IMR-90 (cell line): ENCODE data around the gene PPFIA1. TPM values are rescaled to one million over a fixed set of nuclear protein-coding genes. Genes with fewer than 3 reads are reported as not detected.

Experiments used
- ATAC-seq: fragments of 200-7000 bp; cut with Tn5 transposase; 2 replicates; pipeline ENCODE4 v1.9.1; 2020; ENCODE audit warnings: low read depth, mild to moderate bottlenecking, moderate library complexity
- BruUV-seq: library from RNA; stranded (reverse); fragments of 400-500 nt; replicated peaks from 2 replicates; lab custom pipeline; 2021; lab: Mats Ljungman, UMichigan
- CTCF ChIA-PET: fragments of 300-600 bp; formaldehyde crosslinking; extraction: SDS; loops from one replicate; lab custom pipeline; 2021; ENCODE audit warnings: antibody characterized with exemption; lab: Yijun Ruan, JAX
- POLR2A ChIA-PET: fragments of 300-600 bp; sonication (Branson Sonifier 250); formaldehyde crosslinking; loops from one replicate; lab custom pipeline; 2022; ENCODE audit warnings: antibody characterized with exemption; ENCODE audit not compliant: unreplicated experiment; lab: Charles Lee
- DNase-seq: peaks from one replicate; pipeline ENCODE4 v3.0.0; 2013
- H2AFZ ChIP-seq: replicated peaks from 2 replicates; pipeline ENCODE3; 2013; ENCODE audit warnings: low read length, mild to moderate bottlenecking; ENCODE audit not compliant: poor library complexity
- H2AK5ac ChIP-seq: 2 replicates; pipeline ENCODE4 v1.6.1; 2013; ENCODE audit warnings: low read depth, low read length, inconsistent platforms
- H2AK9ac ChIP-seq: replicated peaks from 2 replicates; pipeline ENCODE3; 2013; ENCODE audit warnings: mild to moderate bottlenecking, low read depth, low read length, moderate library complexity; ENCODE audit not compliant: poor library complexity
- H2BK120ac ChIP-seq: 2 replicates; pipeline ENCODE4 v1.6.1; 2013; ENCODE audit warnings: low read depth, low read length, inconsistent platforms
- H2BK15ac ChIP-seq: 3 replicates; pipeline ENCODE4 v1.6.1; 2013; ENCODE audit warnings: low read depth, low read length, inconsistent platforms
- H2BK20ac ChIP-seq: 2 replicates; pipeline ENCODE4 v1.6.1; 2013; ENCODE audit warnings: low read depth, mild to moderate bottlenecking, inconsistent platforms, low read length, moderate library complexity
- H2BK5ac ChIP-seq: 2 replicates; pipeline ENCODE4 v1.6.1; 2013; ENCODE audit warnings: mild to moderate bottlenecking, low read depth, low read length, inconsistent platforms; ENCODE audit not compliant: poor library complexity, severe bottlenecking
- H3K14ac ChIP-seq: replicated peaks from 2 replicates; pipeline ENCODE4 v1.6.1; 2013; ENCODE audit warnings: low read depth, low read length, inconsistent platforms
- H3K18ac ChIP-seq: 2 replicates; pipeline ENCODE4 v1.6.1; 2013; ENCODE audit warnings: low read depth, low read length, control low read depth
- H3K23ac ChIP-seq: 2 replicates; pipeline ENCODE4 v1.6.1; 2013; ENCODE audit warnings: low read depth, low read length, inconsistent platforms
- H3K27ac ChIP-seq: 2 replicates; pipeline ENCODE4 v1.5.1; 2013; ENCODE audit warnings: mild to moderate bottlenecking, control low read depth, low read length; ENCODE audit not compliant: insufficient read depth
- H3K27me3 ChIP-seq: 2 replicates; pipeline ENCODE4 v1.6.1; 2013; ENCODE audit warnings: low read length; ENCODE audit not compliant: control insufficient read depth, insufficient read depth
- H3K36me3 ChIP-seq: 2 replicates; pipeline ENCODE4 v1.6.1; 2013; ENCODE audit warnings: low read length, mixed read lengths; ENCODE audit not compliant: control insufficient read depth, insufficient read depth
- H3K4ac ChIP-seq: 2 replicates; pipeline ENCODE4 v1.6.1; 2013; ENCODE audit warnings: low read depth, low read length, inconsistent platforms
- H3K4me1 ChIP-seq: 2 replicates; pipeline ENCODE4 v1.6.1; 2013; ENCODE audit warnings: low read length, mixed read lengths; ENCODE audit not compliant: control insufficient read depth, insufficient read depth
- H3K4me2 ChIP-seq: 2 replicates; pipeline ENCODE4 v1.6.1; 2013; ENCODE audit warnings: low read depth, mild to moderate bottlenecking, control low read depth, low read length, moderate library complexity
- H3K4me3 ChIP-seq: 2 replicates; pipeline ENCODE4 v1.5.1; 2013; ENCODE audit warnings: low read depth, mild to moderate bottlenecking, control low read depth, low read length, moderate library complexity; ENCODE audit not compliant: insufficient read depth
- H3K56ac ChIP-seq: 2 replicates; pipeline ENCODE4 v1.6.1; 2013; ENCODE audit warnings: low read length, inconsistent platforms; ENCODE audit not compliant: insufficient read depth; ENCODE audit errors: extremely low read depth
- H3K79me1 ChIP-seq, 2 experiments: 2 replicates each; pipeline ENCODE4 v1.6.1; 2013; ENCODE audit warnings: low read length in 2 of 2, inconsistent platforms in 1 of 2, low read depth in 1 of 2
- H3K9ac ChIP-seq: 2 replicates; pipeline ENCODE4 v1.6.1; 2013; ENCODE audit warnings: low read depth, low read length, control low read depth
- H3K9me1 ChIP-seq: 2 replicates; pipeline ENCODE4 v1.6.1; 2013; ENCODE audit warnings: low read length, inconsistent platforms; ENCODE audit not compliant: insufficient read depth
- H3K9me3 ChIP-seq: 2 replicates; pipeline ENCODE4 v1.6.1; 2013; ENCODE audit warnings: low read length; ENCODE audit not compliant: control insufficient read depth, insufficient read depth
- H4K20me1 ChIP-seq: 2 replicates; pipeline ENCODE4 v1.6.1; 2013; ENCODE audit warnings: low read length, inconsistent platforms; ENCODE audit not compliant: insufficient read depth
- H4K5ac ChIP-seq: 2 replicates; pipeline ENCODE4 v1.6.1; 2013; ENCODE audit warnings: mild to moderate bottlenecking, low read depth, low read length, control low read depth
- H4K8ac ChIP-seq, 2 experiments: 2 replicates each; pipeline ENCODE4 v1.6.1; 2013; ENCODE audit warnings: low read depth in 2 of 2, low read length in 2 of 2, control low read depth in 1 of 2, inconsistent platforms in 1 of 2
- H4K91ac ChIP-seq: 2 replicates; pipeline ENCODE4 v1.6.1; 2013; ENCODE audit warnings: low read depth, low read length, inconsistent platforms; ENCODE audit not compliant: insufficient read depth
- BHLHE40 ChIP-seq: fragments of 150-350 bp; IDR thresholded peaks from 2 replicates; pipeline ENCODE4 v1.6.1; 2016; ENCODE audit warnings: mild to moderate bottlenecking, low read depth, low read length
- RCOR1 ChIP-seq: IDR thresholded peaks from 2 replicates; pipeline ENCODE4 v1.6.1; 2012; ENCODE audit warnings: mild to moderate bottlenecking, low read length, improper control_type of control experiment; ENCODE audit not compliant: insufficient replicate concordance
- WGBS, 2 experiments: methylation state at CpG; one replicate each; pipeline versions ENCODE4 v1.1.5 to v1.1.7; 2013; ENCODE audit warnings: missing lambda C conversion rate in 2 of 2; ENCODE audit not compliant: insufficient read length in 1 of 2; ENCODE audit errors: extremely low coverage in 2 of 2; 5-methylcytosine and 5-hydroxymethylcytosine counted together
- dilution Hi-C: fragments of 300-500 bp; cut with HindIII; formaldehyde crosslinking; loops from one replicate; pipeline ENCODE4 v1.14.3; 2018; ENCODE audit warnings: low sequenced_read_pairs; ENCODE audit not compliant: unreplicated experiment
- in situ Hi-C: fragments of 300-500 bp; cut with MboI; formaldehyde crosslinking; loops from 3 replicates; pipeline ENCODE4 v1.14.3; 2019; ENCODE audit warnings: low sequenced_read_pairs, inconsistent platforms, mixed read lengths
- intact Hi-C: fragments of 100-400 bp; cut with micrococcal nuclease; formaldehyde crosslinking; loops from 2 replicates; pipeline ENCODE4 v1.10.0; 2022
- polyA plus RNA-seq, 3 experiments: library from polyadenylated mRNA; depleted of rRNA; stranded (reverse); fragments of >200 nt; gene quantifications; 2 replicates each; pipeline ENCODE4 v1.2.3, GENCODE V29; 2012; ENCODE audit warnings: low replicate concordance in 1 of 3
- total RNA-seq: library from RNA; depleted of rRNA; stranded (reverse); fragments of >200 nt; gene quantifications from 2 replicates; pipeline ENCODE4 v1.2.3, GENCODE V29; 2012

The PPFIA1 gene
- total and polyA plus RNA-seq, 2 of the 4 experiments (the other 2 are of a cell fraction), result 25.6 to 37.2 TPM

GRCh38 chr11:70241709-70242108 lies 28.8 kb upstream of the PPFIA1 start:
- Histone ChIP-seq H3K23ac (no peak overlapping the region), H2BK5ac (no peak overlapping the region), H3K4ac (no peak overlapping the region), H3K14ac (no peak overlapping the region), H3K79me1 (no peaks in the 10 kb centered on the region), H4K5ac (no peak overlapping the region), H2BK15ac (no peak overlapping the region), H2BK20ac (no peak overlapping the region), H2AK9ac (no peak overlapping the region), H3K9me3 (no peaks in the 10 kb centered on the region), H2AK5ac (no peak overlapping the region), H4K91ac (no peak overlapping the region), H3K9ac (no peak overlapping the region), H3K18ac (no peak overlapping the region), H4K20me1 (no peaks in the 10 kb centered on the region; the same call in 1 of the 2 replicates), H3K36me3 (no peaks in the 10 kb centered on the region), H3K9me1 (0 out of 2 replicates have a peak, but pooled peaks cover 4% of the 10 kb centered on the region), H2BK120ac (no peak overlapping the region), H3K4me3 (no peak overlapping the region), H3K4me1 (peaks cover 9% of the 10 kb centered on the region), H3K4me2 (no peak overlapping the region), H3K27ac (no peak overlapping the region), H2AFZ (no peak overlapping the region), H4K8ac (no peak overlapping the region), H3K56ac (no peak overlapping the region), H3K27me3 (peaks cover 18% of the 10 kb centered on the region)
- no peak for TF ChIP-seq RCOR1
- no peak for TF ChIP-seq BHLHE40
- dilution Hi-C loops (no loop called here), in situ Hi-C loops (no loop called here), intact Hi-C loops (no loop called here)
- no TSS peak for BruUV-seq
- WGBS, 2 experiments, result 25% methylated on average over 1 of the region's 3 CpGs; no CpG with 5 or more reads in 1 of the 2 experiments
- no peak for DNase-seq
- ATAC-seq, result no peak
- ChIA-PET POLR2A (no interaction called here), CTCF (no interaction called here)
